ENCODE data around the gene LRRC3. TPM values are rescaled to one million over a fixed set of nuclear protein-coding genes. Genes with fewer than 3 reads are reported as not detected.

The LRRC3 gene
- total and polyA plus RNA-seq, 2 of the 8 experiments (the other 6 are each of a cell fraction or from before 2014, with no cell fraction given), result 3.1 to 5.4 TPM

- Histone ChIP-seq H3K27me3 (replicated peaks in 1 of 4; ENCODE audit: control insufficient read depth in 3 of 4, extremely low read depth in 1 of 4, insufficient read depth in 3 of 4, low read length in 3 of 4) (no peaks in the 10 kb centered on the region), H2BK15ac (ENCODE audit: low read length) (no peak overlapping the region), H3K79me2 (ENCODE audit: control insufficient read depth in 1 of 2, insufficient read depth in 2 of 2, low read length in 2 of 2) (no peaks in the 10 kb centered on the region), H3K4me2 (ENCODE audit: insufficient read depth in 1 of 2, low read depth in 2 of 2, low read length in 2 of 2) (no peak overlapping the region), H4K91ac (replicated peaks; ENCODE audit: insufficient read length, low read length) (no peak overlapping the region), H2AFZ (ENCODE audit: low read length) (no peak overlapping the region), H2AK5ac (ENCODE audit: low read depth, low read length) (no peak overlapping the region), H3K4ac (replicated peaks; ENCODE audit: insufficient read length, low read depth, low read length) (no peak overlapping the region), H3K14ac (ENCODE audit: insufficient read length) (no peak overlapping the region), H3K9me3 (ENCODE audit: insufficient read depth in 2 of 2, low read depth in 1 of 2, low read length in 1 of 2) (no peaks in the 10 kb centered on the region), H3K4me1 (replicated peaks in 1 of 4; ENCODE audit: control insufficient read depth in 3 of 4, insufficient read depth in 4 of 4, low read length in 3 of 4) (no peaks in the 10 kb centered on the region; a peak in 1 of 7 replicates), H3K79me1 (ENCODE audit: low read depth, low read length) (no peaks in the 10 kb centered on the region), H3K27ac (ENCODE audit: low read depth, low read length) (no peak overlapping the region), H2BK5ac (ENCODE audit: low read depth, low read length) (no peak overlapping the region), H3K18ac (ENCODE audit: extremely low read depth, low read length) (no peak overlapping the region), H2BK20ac (ENCODE audit: low read length) (no peak overlapping the region), H3K56ac (replicated peaks; ENCODE audit: insufficient read length, low read depth, low read length) (no peak overlapping the region), H4K5ac (ENCODE audit: insufficient read length, low read depth, low read length) (no peak overlapping the region), H2BK120ac (replicated peaks; ENCODE audit: low read depth, low read length) (no peak overlapping the region), H4K8ac (ENCODE audit: extremely low read depth, insufficient read depth, low read length) (no peak overlapping the region), H3K36me3 (ENCODE audit: control insufficient read depth in 2 of 4, insufficient read depth in 4 of 4, low read length in 3 of 4) (no peaks in the 10 kb centered on the region), H3K23ac (ENCODE audit: insufficient read length) (no peak overlapping the region), H3K4me3 (ENCODE audit: extremely low read depth in 1 of 4, insufficient read depth in 2 of 4, low read depth in 3 of 4, low read length in 4 of 4) (no peak overlapping the region), H2BK12ac (ENCODE audit: low read depth, low read length) (no peak overlapping the region), H3K23me2 (ENCODE audit: low read depth, low read length) (no peaks in the 10 kb centered on the region), H4K20me1 (replicated peaks in 1 of 2; ENCODE audit: control insufficient read depth in 1 of 2, insufficient read depth in 2 of 2, low read length in 2 of 2) (no peaks in the 10 kb centered on the region), H3K9ac (replicated peaks in 1 of 4; ENCODE audit: extremely low read depth in 1 of 4, low read depth in 3 of 4, low read length in 3 of 4) (no peak overlapping the region)
- TF ChIP-seq ATF2 (IDR thresholded peaks at IDR 0.05; ENCODE audit: low read length) (no peak), SIRT6 (IDR thresholded peaks at IDR 0.05; ENCODE audit: low read length) (no peak), CHD2 (IDR thresholded peaks at IDR 0.05; ENCODE audit: low read length) (no peak)
- TF ChIP-seq, protein P1, sequence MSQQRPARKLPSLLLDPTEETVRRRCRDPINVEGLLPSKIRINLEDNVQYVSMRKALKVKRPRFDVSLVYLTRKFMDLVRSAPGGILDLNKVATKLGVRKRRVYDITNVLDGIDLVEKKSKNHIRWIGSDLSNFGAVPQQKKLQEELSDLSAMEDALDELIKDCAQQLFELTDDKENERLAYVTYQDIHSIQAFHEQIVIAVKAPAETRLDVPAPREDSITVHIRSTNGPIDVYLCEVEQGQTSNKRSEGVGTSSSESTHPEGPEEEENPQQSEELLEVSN (IDR thresholded peaks at IDR 0.05), result no peak
- ChIA-PET POLR2A (ENCODE audit: partially characterized antibody) (interaction anchor here (0.8 kb wide), 1 partner anchor 43 kb away, joined by 3 read pairs; no protein-coding TSS in a partner anchor), CTCF (ENCODE audit: partially characterized antibody) (interaction anchor here (0.9 to 4.7 kb wide), 5 partner anchors 11 to 42 kb away, joined by 3 to 20 read pairs (median 5); no protein-coding TSS in a partner anchor)
- 93% methylated on average over 9 of the region's 10 CpGs; no CpG with 5 or more reads in 1 of the 2 experiments for WGBS, 2 experiments (ENCODE audit: extremely low coverage in 1 of 2, insufficient coverage in 1 of 2, insufficient read length in 1 of 2, insufficient replicate concordance in 2 of 2, low coverage in 1 of 2, low lambda C conversion rate in 2 of 2, missing lambda C conversion rate in 1 of 2)
- DNase-seq (ENCODE audit: low read depth in 1 of 2, low spot score in 2 of 2), result no peak
- no peak for FAIRE-seq
These were observed 14.3 kb upstream of the LRRC3 start for GRCh38 chr21:44441041-44441400.

All from H1 (cell line).